IMR-90 (cell line): ENCODE results near the gene TMEM141. TPM values are rescaled to one million over a fixed set of nuclear protein-coding genes. Genes with fewer than 3 reads are reported as not detected.

Experiments
- ATAC-seq: fragments of 200-7000 bp; cut with Tn5 transposase; 2 replicates; pipeline ENCODE4 v1.9.1; 2020; ENCODE audit warnings: low read depth, mild to moderate bottlenecking, moderate library complexity
- BruUV-seq: library from RNA; stranded (reverse); fragments of 400-500 nt; replicated peaks from 2 replicates; lab custom pipeline; 2021; lab: Mats Ljungman, UMichigan
- CTCF ChIA-PET: fragments of 300-600 bp; formaldehyde crosslinking; extraction: SDS; loops from one replicate; lab custom pipeline; 2021; ENCODE audit warnings: antibody characterized with exemption; lab: Yijun Ruan, JAX
- POLR2A ChIA-PET: fragments of 300-600 bp; sonication (Branson Sonifier 250); formaldehyde crosslinking; loops from one replicate; lab custom pipeline; 2022; ENCODE audit warnings: antibody characterized with exemption; ENCODE audit not compliant: unreplicated experiment; lab: Charles Lee
- DNase-seq: peaks from one replicate; pipeline ENCODE4 v3.0.0; 2013
- H2AFZ ChIP-seq: replicated peaks from 2 replicates; pipeline ENCODE3; 2013; ENCODE audit warnings: low read length, mild to moderate bottlenecking; ENCODE audit not compliant: poor library complexity
- H2AK5ac ChIP-seq: 2 replicates; pipeline ENCODE4 v1.6.1; 2013; ENCODE audit warnings: low read depth, low read length, inconsistent platforms
- H2AK9ac ChIP-seq: replicated peaks from 2 replicates; pipeline ENCODE3; 2013; ENCODE audit warnings: mild to moderate bottlenecking, low read depth, low read length, moderate library complexity; ENCODE audit not compliant: poor library complexity
- H2BK120ac ChIP-seq: 2 replicates; pipeline ENCODE4 v1.6.1; 2013; ENCODE audit warnings: low read depth, low read length, inconsistent platforms
- H2BK15ac ChIP-seq: 3 replicates; pipeline ENCODE4 v1.6.1; 2013; ENCODE audit warnings: low read depth, low read length, inconsistent platforms
- H2BK20ac ChIP-seq: 2 replicates; pipeline ENCODE4 v1.6.1; 2013; ENCODE audit warnings: low read depth, mild to moderate bottlenecking, inconsistent platforms, low read length, moderate library complexity
- H2BK5ac ChIP-seq: 2 replicates; pipeline ENCODE4 v1.6.1; 2013; ENCODE audit warnings: mild to moderate bottlenecking, low read depth, low read length, inconsistent platforms; ENCODE audit not compliant: poor library complexity, severe bottlenecking
- H3K14ac ChIP-seq: replicated peaks from 2 replicates; pipeline ENCODE4 v1.6.1; 2013; ENCODE audit warnings: low read depth, low read length, inconsistent platforms
- H3K18ac ChIP-seq: 2 replicates; pipeline ENCODE4 v1.6.1; 2013; ENCODE audit warnings: low read depth, low read length, control low read depth
- H3K23ac ChIP-seq: 2 replicates; pipeline ENCODE4 v1.6.1; 2013; ENCODE audit warnings: low read depth, low read length, inconsistent platforms
- H3K27ac ChIP-seq: 2 replicates; pipeline ENCODE4 v1.5.1; 2013; ENCODE audit warnings: mild to moderate bottlenecking, control low read depth, low read length; ENCODE audit not compliant: insufficient read depth
- H3K27me3 ChIP-seq: 2 replicates; pipeline ENCODE4 v1.6.1; 2013; ENCODE audit warnings: low read length; ENCODE audit not compliant: control insufficient read depth, insufficient read depth
- H3K36me3 ChIP-seq: 2 replicates; pipeline ENCODE4 v1.6.1; 2013; ENCODE audit warnings: low read length, mixed read lengths; ENCODE audit not compliant: control insufficient read depth, insufficient read depth
- H3K4ac ChIP-seq: 2 replicates; pipeline ENCODE4 v1.6.1; 2013; ENCODE audit warnings: low read depth, low read length, inconsistent platforms
- H3K4me1 ChIP-seq: 2 replicates; pipeline ENCODE4 v1.6.1; 2013; ENCODE audit warnings: low read length, mixed read lengths; ENCODE audit not compliant: control insufficient read depth, insufficient read depth
- H3K4me2 ChIP-seq: 2 replicates; pipeline ENCODE4 v1.6.1; 2013; ENCODE audit warnings: low read depth, mild to moderate bottlenecking, control low read depth, low read length, moderate library complexity
- H3K4me3 ChIP-seq: 2 replicates; pipeline ENCODE4 v1.5.1; 2013; ENCODE audit warnings: low read depth, mild to moderate bottlenecking, control low read depth, low read length, moderate library complexity; ENCODE audit not compliant: insufficient read depth
- H3K56ac ChIP-seq: 2 replicates; pipeline ENCODE4 v1.6.1; 2013; ENCODE audit warnings: low read length, inconsistent platforms; ENCODE audit not compliant: insufficient read depth; ENCODE audit errors: extremely low read depth
- H3K79me1 ChIP-seq, 2 experiments: 2 replicates each; pipeline ENCODE4 v1.6.1; 2013; ENCODE audit warnings: low read length in 2 of 2, inconsistent platforms in 1 of 2, low read depth in 1 of 2
- H3K9ac ChIP-seq: 2 replicates; pipeline ENCODE4 v1.6.1; 2013; ENCODE audit warnings: low read depth, low read length, control low read depth
- H3K9me1 ChIP-seq: 2 replicates; pipeline ENCODE4 v1.6.1; 2013; ENCODE audit warnings: low read length, inconsistent platforms; ENCODE audit not compliant: insufficient read depth
- H3K9me3 ChIP-seq: 2 replicates; pipeline ENCODE4 v1.6.1; 2013; ENCODE audit warnings: low read length; ENCODE audit not compliant: control insufficient read depth, insufficient read depth
- H4K20me1 ChIP-seq: 2 replicates; pipeline ENCODE4 v1.6.1; 2013; ENCODE audit warnings: low read length, inconsistent platforms; ENCODE audit not compliant: insufficient read depth
- H4K5ac ChIP-seq: 2 replicates; pipeline ENCODE4 v1.6.1; 2013; ENCODE audit warnings: mild to moderate bottlenecking, low read depth, low read length, control low read depth
- H4K8ac ChIP-seq, 2 experiments: 2 replicates each; pipeline ENCODE4 v1.6.1; 2013; ENCODE audit warnings: low read depth in 2 of 2, low read length in 2 of 2, control low read depth in 1 of 2, inconsistent platforms in 1 of 2
- H4K91ac ChIP-seq: 2 replicates; pipeline ENCODE4 v1.6.1; 2013; ENCODE audit warnings: low read depth, low read length, inconsistent platforms; ENCODE audit not compliant: insufficient read depth
- CTCF ChIP-seq: conservative IDR thresholded peaks from 2 replicates; pipeline ENCODE4 v1.5.1; 2012; ENCODE audit warnings: mild to moderate bottlenecking, low read depth, low read length, improper control_type of control experiment
- MAFK ChIP-seq: IDR thresholded peaks from 2 replicates; pipeline ENCODE4 v1.6.1; 2012; ENCODE audit warnings: low read depth, low read length, improper control_type of control experiment
- NFE2L2 ChIP-seq: fragments of 150-350 bp; IDR thresholded peaks from 2 replicates; pipeline ENCODE4 v1.6.1; 2016; ENCODE audit warnings: low read depth, mild to moderate bottlenecking, low read length
- SMC3 ChIP-seq: fragments of 150-350 bp; IDR thresholded peaks from 2 replicates; pipeline ENCODE4 v1.6.1; 2016; ENCODE audit warnings: low read depth, mild to moderate bottlenecking, antibody characterized with exemption, low read length, moderate library complexity
- WGBS, 2 experiments: methylation state at CpG; one replicate each; pipeline versions ENCODE4 v1.1.5 to v1.1.7; 2013; ENCODE audit warnings: missing lambda C conversion rate in 2 of 2; ENCODE audit not compliant: insufficient read length in 1 of 2; ENCODE audit errors: extremely low coverage in 2 of 2; 5-methylcytosine and 5-hydroxymethylcytosine counted together
- dilution Hi-C: fragments of 300-500 bp; cut with HindIII; formaldehyde crosslinking; loops from one replicate; pipeline ENCODE4 v1.14.3; 2018; ENCODE audit warnings: low sequenced_read_pairs; ENCODE audit not compliant: unreplicated experiment
- in situ Hi-C: fragments of 300-500 bp; cut with MboI; formaldehyde crosslinking; loops from 3 replicates; pipeline ENCODE4 v1.14.3; 2019; ENCODE audit warnings: low sequenced_read_pairs, inconsistent platforms, mixed read lengths
- intact Hi-C: fragments of 100-400 bp; cut with micrococcal nuclease; formaldehyde crosslinking; loops from 2 replicates; pipeline ENCODE4 v1.10.0; 2022
- polyA plus RNA-seq, 3 experiments: library from polyadenylated mRNA; depleted of rRNA; stranded (reverse); fragments of >200 nt; gene quantifications; 2 replicates each; pipeline ENCODE4 v1.2.3, GENCODE V29; 2012; ENCODE audit warnings: low replicate concordance in 1 of 3
- total RNA-seq: library from RNA; depleted of rRNA; stranded (reverse); fragments of >200 nt; gene quantifications from 2 replicates; pipeline ENCODE4 v1.2.3, GENCODE V29; 2012

TMEM141 gene
- total and polyA plus RNA-seq, 2 of the 4 experiments (the other 2 are of a cell fraction): 39.1 to 77.8 TPM

- H3K36me3 ChIP-seq: no peaks in the 10 kb centered on the region
- intact Hi-C loops: no loop called here
- no peak overlapping the region for H2AFZ ChIP-seq
- H3K4me2 ChIP-seq: no peak overlapping the region
- H3K27me3 ChIP-seq: peaks cover 6% of the 10 kb centered on the region
- no peak overlapping the region for H2BK5ac ChIP-seq
- no peak overlapping the region for H4K91ac ChIP-seq
- H3K9ac ChIP-seq: no peak overlapping the region
- H3K18ac ChIP-seq: no peak overlapping the region
- TF ChIP-seq MAFK (no peak), CTCF (no peak), SMC3 (no peak), NFE2L2 (no peak)
- no peaks in the 10 kb centered on the region for H4K20me1 ChIP-seq
- no peak overlapping the region for H2BK20ac ChIP-seq
- H4K5ac ChIP-seq: no peak overlapping the region
- no peak overlapping the region for H3K14ac ChIP-seq
- H3K27ac ChIP-seq: no peak overlapping the region
- no peak overlapping the region for H2BK120ac ChIP-seq
- 87% methylated on average over 6 of the region's 20 CpGs; no CpG with 5 or more reads in 1 of the 2 experiments for WGBS, 2 experiments
- H3K9me3 ChIP-seq: peaks cover 12% of the 10 kb centered on the region
- H3K9me1 ChIP-seq: no peaks in the 10 kb centered on the region
- in situ Hi-C loops: no loop called here
- dilution Hi-C loops: no loop called here
- no peaks in the 10 kb centered on the region for H3K4me1 ChIP-seq
- no peak overlapping the region for H2AK9ac ChIP-seq
- no peak overlapping the region for H4K8ac ChIP-seq
- H2AK5ac ChIP-seq: no peak overlapping the region
- no peak overlapping the region for H2BK15ac ChIP-seq
- no peak overlapping the region for H3K4me3 ChIP-seq
- H3K23ac ChIP-seq: no peak overlapping the region
- no peak overlapping the region for H3K56ac ChIP-seq
- ChIA-PET CTCF (no interaction called here), POLR2A (no interaction called here)
- no peak overlapping the region for H3K4ac ChIP-seq
- BruUV-seq: no TSS peak
- ATAC-seq: no peak
- no peak for DNase-seq
- no peaks in the 10 kb centered on the region for H3K79me1 ChIP-seq
Observed at GRCh38 chr9:136757328-136757727, 33.8 kb upstream of the TMEM141 start.
